Mesendoderm (in vitro differentiated cells): ENCODE results near the gene HECTD1.
"Not testable (repeated sequence)": the region's sequence is repeated elsewhere in the genome, so short reads cannot be mapped to it uniquely, and the experiment has no call there.

ENCODE experiments used
- DNase-seq: peaks from one replicate; pipeline ENCODE4 v3.0.0; 2013
- H2AK5ac ChIP-seq: 2 replicates; pipeline ENCODE4 v1.6.1; 2013; ENCODE audit warnings: low read length, inconsistent platforms
- H2BK120ac ChIP-seq: 2 replicates; pipeline ENCODE4 v1.6.1; 2013; ENCODE audit warnings: low read depth, mild to moderate bottlenecking, low read length, moderate library complexity, mixed read lengths
- H2BK15ac ChIP-seq: replicated peaks from 2 replicates; pipeline ENCODE4 v1.6.1; 2013; ENCODE audit warnings: low read depth, mild to moderate bottlenecking, moderate library complexity
- H2BK5ac ChIP-seq: 2 replicates; pipeline ENCODE4 v1.6.1; 2013; ENCODE audit warnings: low read length, inconsistent platforms
- H3K18ac ChIP-seq: 2 replicates; pipeline ENCODE4 v1.6.1; 2013; ENCODE audit warnings: mild to moderate bottlenecking, low read length, mixed read lengths
- H3K23ac ChIP-seq: one replicate; pipeline ENCODE4 v1.6.1; 2013; ENCODE audit warnings: low read length
- H3K27ac ChIP-seq: 2 replicates; pipeline ENCODE4 v1.5.1; 2013; ENCODE audit warnings: low read depth, mild to moderate bottlenecking, inconsistent platforms, low read length, moderate library complexity
- H3K27me3 ChIP-seq: 2 replicates; pipeline ENCODE4 v1.6.1; 2013; ENCODE audit warnings: low read length, control low read depth, mild to moderate bottlenecking, inconsistent platforms; ENCODE audit not compliant: insufficient read depth, poor library complexity
- H3K36me3 ChIP-seq: 2 replicates; pipeline ENCODE4 v1.6.1; 2013; ENCODE audit warnings: low read length, inconsistent platforms; ENCODE audit not compliant: control insufficient read depth, insufficient read depth
- H3K4ac ChIP-seq: one replicate; pipeline ENCODE4 v1.6.1; 2013; ENCODE audit warnings: low read depth, mild to moderate bottlenecking, low read length, moderate library complexity
- H3K4me1 ChIP-seq: 2 replicates; pipeline ENCODE4 v1.6.1; 2013; ENCODE audit warnings: low read depth, low read length, inconsistent platforms; ENCODE audit not compliant: control insufficient read depth
- H3K4me2 ChIP-seq: 2 replicates; pipeline ENCODE4 v1.6.1; 2013; ENCODE audit warnings: low read length
- H3K4me3 ChIP-seq: 2 replicates; pipeline ENCODE4 v1.5.1; 2013; ENCODE audit warnings: mild to moderate bottlenecking, low read length
- H3K56ac ChIP-seq: one replicate; pipeline ENCODE4 v1.6.1; 2013; ENCODE audit warnings: low read length
- H3K79me1 ChIP-seq: 2 replicates; pipeline ENCODE4 v1.6.1; 2013; ENCODE audit warnings: low read length, inconsistent platforms
- H3K79me2 ChIP-seq: 2 replicates; pipeline ENCODE4 v1.6.1; 2013; ENCODE audit warnings: mild to moderate bottlenecking, low read length; ENCODE audit not compliant: control insufficient read depth, insufficient read depth
- H3K9ac ChIP-seq: 2 replicates; pipeline ENCODE4 v1.6.1; 2013; ENCODE audit warnings: low read length, inconsistent platforms
- H4K5ac ChIP-seq: one replicate; pipeline ENCODE4 v1.6.1; 2013; ENCODE audit warnings: low read length
- H4K8ac ChIP-seq: one replicate; pipeline ENCODE4 v1.6.1; 2013; ENCODE audit warnings: low read depth, mild to moderate bottlenecking, control low read depth, low read length, moderate library complexity
- WGBS: extraction: QIAGEN DNeasy Blood & Tissue Kit; methylation state at CpG from one replicate; pipeline ENCODE4 v1.1.7; 2013; ENCODE audit warnings: low lambda C conversion rate, missing lambda C conversion rate; ENCODE audit not compliant: insufficient coverage; ENCODE audit errors: extremely low coverage; 5-methylcytosine and 5-hydroxymethylcytosine counted together

HECTD1 gene

DNA sequence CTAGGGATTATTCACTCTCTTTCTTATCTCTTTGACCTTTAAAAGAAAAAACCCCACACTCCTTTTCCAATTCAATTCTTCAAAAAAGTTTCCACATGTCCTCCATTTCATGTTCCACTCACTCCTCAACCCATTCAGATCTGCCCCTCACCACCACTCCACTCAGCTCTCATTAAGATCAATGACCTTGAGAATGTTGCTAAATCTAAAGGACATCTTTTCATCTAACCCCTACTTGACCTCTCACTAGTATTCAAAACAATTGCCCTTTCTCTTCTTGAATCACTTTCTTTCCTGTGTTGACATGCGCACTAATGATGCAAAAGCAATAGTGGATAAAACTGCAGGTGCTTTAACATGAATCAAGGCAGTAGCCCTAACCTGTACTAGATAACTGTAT, 9.9 kb downstream of the HECTD1 start:
- Histone ChIP-seq H2AK5ac (no peak overlapping the region), H3K4ac (no peak overlapping the region), H4K5ac (no peak overlapping the region), H3K4me3 (no peak overlapping the region), H3K36me3 (no peaks in the 10 kb centered on the region), H2BK120ac (no peak overlapping the region), H3K18ac (no peak overlapping the region), H2BK5ac (no peak overlapping the region), H3K27ac (no peak overlapping the region), H2BK15ac (no peak overlapping the region), H3K79me1 (peaks cover 3% of the 10 kb centered on the region), H3K27me3 (no peaks in the 10 kb centered on the region), H4K8ac (no peak overlapping the region), H3K4me2 (no peak overlapping the region), H3K56ac (no peak overlapping the region), H3K79me2 (peaks cover 8% of the 10 kb centered on the region), H3K9ac (no peak overlapping the region), H3K4me1 (no peaks in the 10 kb centered on the region), H3K23ac (no peak overlapping the region)
- DNase-seq, result no peak
- no CpG with 5 or more reads among the region's 1 CpG for WGBS

DNA sequence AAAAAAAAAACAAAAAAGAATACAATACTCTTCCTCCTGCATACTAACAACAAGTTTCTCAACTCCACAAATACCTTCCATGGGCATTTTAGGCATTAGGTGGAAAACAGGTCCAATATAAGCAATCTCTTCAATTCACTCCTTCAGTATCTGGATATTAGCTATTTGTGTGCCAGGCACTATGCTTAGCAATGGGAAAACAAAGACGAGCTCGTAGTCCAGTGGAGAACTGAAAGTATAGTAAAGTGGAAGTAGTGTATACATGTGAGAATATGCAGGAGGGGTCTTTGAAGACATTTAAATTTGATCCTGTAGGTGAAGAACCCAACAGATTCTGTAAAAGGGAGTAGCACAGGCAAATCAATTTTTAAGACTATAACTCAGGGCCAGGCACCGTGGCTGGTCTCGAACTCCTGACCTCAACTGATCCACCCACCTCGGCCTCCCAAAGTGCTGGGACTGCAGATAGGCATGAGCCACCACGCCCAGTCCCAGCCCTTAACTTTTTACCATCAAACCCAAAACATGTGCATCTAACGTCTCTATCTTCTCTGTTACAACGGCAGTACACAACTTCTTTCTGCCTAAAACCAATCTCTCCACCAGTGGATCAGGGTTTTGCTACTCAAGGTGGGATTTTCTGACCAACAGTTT, 10.6 kb downstream of the HECTD1 start:
- Histone ChIP-seq H3K56ac (no peak overlapping the region), H2BK5ac (no peak overlapping the region), H3K27me3 (no peaks in the 10 kb centered on the region), H3K79me1 (peaks cover 3% of the 10 kb centered on the region), H4K8ac (no peak overlapping the region), H3K9ac (no peak overlapping the region), H3K18ac (no peak overlapping the region), H3K36me3 (no peaks in the 10 kb centered on the region), H3K79me2 (peaks cover 8% of the 10 kb centered on the region), H2BK120ac (no peak overlapping the region), H4K5ac (no peak overlapping the region), H3K27ac (no peak overlapping the region), H3K4ac (no peak overlapping the region), H3K4me3 (no peak overlapping the region), H3K4me1 (no peaks in the 10 kb centered on the region), H3K23ac (no peak overlapping the region), H2BK15ac (no peak overlapping the region), H3K4me2 (no peak overlapping the region), H2AK5ac (no peak overlapping the region)
- no CpG with 5 or more reads among the region's 8 CpGs for WGBS
- no peak for DNase-seq

DNA sequence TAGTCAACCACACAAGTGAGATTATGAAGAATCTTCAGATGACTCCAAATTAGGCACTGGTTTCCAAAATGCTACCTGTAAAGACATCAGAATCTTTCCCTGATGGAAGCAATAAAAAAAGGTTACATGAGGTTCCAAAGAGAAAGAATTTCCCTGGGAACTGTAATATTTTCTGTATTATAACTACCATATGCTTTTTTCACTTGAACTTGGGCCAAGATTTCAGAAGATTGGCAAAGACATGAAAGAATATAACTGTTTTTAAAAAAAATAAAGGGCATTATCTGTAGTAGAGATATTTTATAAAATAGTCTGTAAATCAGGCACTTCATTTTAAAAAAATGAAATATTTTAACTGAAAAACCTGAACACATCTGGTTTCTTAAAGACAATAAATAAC, 12.9 kb downstream of the HECTD1 start:
- H3K27me3 ChIP-seq, result no peaks in the 10 kb centered on the region
- no peak overlapping the region for H3K4me2 ChIP-seq
- H3K4me1 ChIP-seq, result no peaks in the 10 kb centered on the region
- peaks cover 6% of the 10 kb centered on the region for H3K79me1 ChIP-seq
- H2BK5ac ChIP-seq, result no peak overlapping the region
- H2BK120ac ChIP-seq, result no peak overlapping the region
- no peak for DNase-seq
- no peak overlapping the region for H2AK5ac ChIP-seq
- H3K23ac ChIP-seq, result no peak overlapping the region
- H3K4ac ChIP-seq, result no peak overlapping the region
- H3K79me2 ChIP-seq, result peaks cover 8% of the 10 kb centered on the region
- no peaks in the 10 kb centered on the region for H3K36me3 ChIP-seq
- H2BK15ac ChIP-seq, result no peak overlapping the region
- no peak overlapping the region for H3K4me3 ChIP-seq
- no peak overlapping the region for H3K27ac ChIP-seq
- H4K8ac ChIP-seq, result no peak overlapping the region
- H4K5ac ChIP-seq, result no peak overlapping the region
- no peak overlapping the region for H3K18ac ChIP-seq
- H3K56ac ChIP-seq, result no peak overlapping the region
- no peak overlapping the region for H3K9ac ChIP-seq

DNA sequence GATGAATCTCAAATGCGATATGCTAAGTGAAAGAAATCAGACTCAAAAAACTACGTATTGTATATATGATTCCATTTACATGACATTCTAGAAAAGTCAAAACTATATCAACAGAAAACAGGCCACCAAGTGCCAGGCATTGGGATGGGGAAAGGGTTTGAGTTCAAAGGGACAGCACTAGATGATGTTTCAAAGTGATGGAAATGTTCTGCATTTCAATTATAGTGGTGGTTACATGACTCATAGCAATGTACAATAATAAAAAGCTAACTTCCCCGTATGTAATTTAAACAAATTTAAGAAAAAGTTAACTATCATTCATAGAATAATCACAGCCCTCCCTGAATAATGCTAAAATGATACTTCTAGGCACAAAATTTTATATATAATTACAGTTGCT, 13.5 kb downstream of the HECTD1 start:
- Histone ChIP-seq H2BK120ac (no peak overlapping the region), H3K4me2 (no peak overlapping the region), H3K56ac (no peak overlapping the region), H4K5ac (no peak overlapping the region), H3K23ac (no peak overlapping the region), H2AK5ac (no peak overlapping the region), H2BK15ac (no peak overlapping the region), H3K4ac (no peak overlapping the region), H2BK5ac (no peak overlapping the region), H3K4me3 (no peak overlapping the region), H3K79me2 (peaks cover 10% of the 10 kb centered on the region), H3K27me3 (no peaks in the 10 kb centered on the region), H3K27ac (no peak overlapping the region), H3K79me1 (peaks cover 8% of the 10 kb centered on the region), H3K36me3 (no peaks in the 10 kb centered on the region), H4K8ac (no peak overlapping the region), H3K4me1 (no peaks in the 10 kb centered on the region), H3K9ac (no peak overlapping the region), H3K18ac (no peak overlapping the region)
- no CpG with 5 or more reads among the region's 3 CpGs for WGBS
- DNase-seq, result no peak

DNA sequence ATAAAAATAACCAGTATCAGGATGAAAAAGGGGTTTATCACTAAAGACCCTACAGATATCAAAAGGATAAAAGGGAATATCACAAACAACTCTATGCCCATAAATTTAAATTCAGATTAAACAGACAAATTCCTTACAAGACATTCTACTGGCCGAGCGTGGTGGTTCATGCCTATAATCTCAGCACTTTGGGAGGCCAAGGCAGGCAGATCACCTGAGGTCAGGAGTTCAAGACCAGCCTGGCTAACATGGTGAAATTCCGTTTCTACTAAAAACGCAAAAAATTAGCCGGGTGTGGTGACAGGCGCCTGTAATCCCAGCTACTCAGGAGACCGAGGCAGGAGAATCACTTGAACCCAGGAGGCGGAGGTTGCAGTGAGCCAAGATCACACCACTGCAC, 15.0 kb downstream of the HECTD1 start:
- H2AK5ac ChIP-seq, H3K56ac ChIP-seq, H2BK5ac ChIP-seq, DNase-seq, H3K23ac ChIP-seq, H3K4ac ChIP-seq, H3K4me2 ChIP-seq, H2BK120ac ChIP-seq, H3K4me1 ChIP-seq, H4K5ac ChIP-seq, H3K18ac ChIP-seq, H4K8ac ChIP-seq, H3K27ac ChIP-seq, H3K4me3 ChIP-seq, H3K9ac ChIP-seq, H2BK15ac ChIP-seq, H3K36me3 ChIP-seq, H3K27me3 ChIP-seq: not testable (repeated sequence)
- H3K79me1 ChIP-seq, result peaks cover 13% of the 10 kb centered on the region
- H3K79me2 ChIP-seq, result peaks cover 17% of the 10 kb centered on the region
- WGBS, result no CpG with 5 or more reads among the region's 8 CpGs

DNA sequence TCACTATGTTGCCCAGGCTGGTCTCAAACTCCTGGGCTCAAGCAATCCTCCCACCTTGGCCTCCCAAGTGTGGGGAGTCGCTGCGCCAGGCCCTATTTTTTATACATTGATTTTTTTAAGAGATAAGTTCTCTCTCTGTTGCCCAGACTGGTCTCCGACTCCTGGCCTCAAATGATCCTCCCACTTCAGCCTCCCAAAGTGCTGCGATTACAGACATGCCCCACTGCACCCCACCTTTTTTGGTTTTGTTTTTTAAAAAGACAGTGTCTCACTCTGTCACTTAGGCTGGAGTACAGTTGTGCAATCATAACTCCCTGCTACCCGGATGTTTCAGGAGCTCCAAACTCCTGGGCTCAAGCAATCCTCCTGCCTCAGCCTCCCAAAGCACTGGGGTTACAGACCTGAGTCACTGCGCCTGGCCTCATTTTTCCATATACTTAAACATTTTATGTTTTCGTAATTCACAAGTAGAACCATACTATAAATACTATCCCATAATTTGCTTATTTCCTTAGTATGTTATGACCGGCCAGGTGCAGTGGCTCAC, 16.8 kb downstream of the HECTD1 start:
- WGBS, result 100% methylated on average over 1 of the region's 8 CpGs
- Histone ChIP-seq H3K23ac (no peak overlapping the region), H3K27ac (no peak overlapping the region), H2AK5ac (no peak overlapping the region), H3K79me1 (peaks cover 11% of the 10 kb centered on the region), H3K56ac (no peak overlapping the region), H3K4me1 (no peaks in the 10 kb centered on the region), H2BK15ac (no peak overlapping the region), H3K4ac (no peak overlapping the region), H3K4me2 (no peak overlapping the region), H3K36me3 (no peaks in the 10 kb centered on the region), H2BK5ac (no peak overlapping the region), H3K79me2 (peaks cover 17% of the 10 kb centered on the region), H4K5ac (no peak overlapping the region), H4K8ac (no peak overlapping the region), H3K27me3 (no peaks in the 10 kb centered on the region), H3K9ac (no peak overlapping the region), H3K4me3 (no peak overlapping the region), H3K18ac (no peak overlapping the region), H2BK120ac (no peak overlapping the region)
- no peak for DNase-seq
